ENCODE data around the gene POLR3A.
"Not testable (repeated sequence)": the region's sequence is repeated elsewhere in the genome, so short reads cannot be mapped to it uniquely, and the experiment has no call there.

The POLR3A gene

GRCh38 chr10:78029269-78030226, at the start of gene POLR3A:
Gene POLR3A (minus strand): TSS chr10:78029515. CDS start chr10:78029407, 108 bp downstream.
- H3K9me2 ChIP-seq (replicated peaks; ENCODE audit: insufficient read depth, low read length), result no peaks in the 10 kb centered on the region
- H3K27me3 ChIP-seq (ENCODE audit: low read length), result no peaks in the 10 kb centered on the region
- peaks cover 14% of the 10 kb centered on the region for H3K36me3 ChIP-seq (ENCODE audit: low read length)
- H3K9me3 ChIP-seq (ENCODE audit: insufficient read depth, low read length), result no peaks in the 10 kb centered on the region
- peaks cover 4% of the 10 kb centered on the region; the same call in 1 of the 2 replicates for H3F3A ChIP-seq (ENCODE audit: insufficient read depth)
- H3K9ac ChIP-seq (ENCODE audit: low read length), result peak within 1 kb of the TSS; percentile 98
- H3K27ac ChIP-seq (ENCODE audit: low read depth, low read length), result peak within 1 kb of the TSS; percentile 69
- peak within 1 kb of the TSS; percentile 78 for H2AFZ ChIP-seq (ENCODE audit: low read depth, low read length, severe bottlenecking)
- TF ChIP-seq, protein P1, sequence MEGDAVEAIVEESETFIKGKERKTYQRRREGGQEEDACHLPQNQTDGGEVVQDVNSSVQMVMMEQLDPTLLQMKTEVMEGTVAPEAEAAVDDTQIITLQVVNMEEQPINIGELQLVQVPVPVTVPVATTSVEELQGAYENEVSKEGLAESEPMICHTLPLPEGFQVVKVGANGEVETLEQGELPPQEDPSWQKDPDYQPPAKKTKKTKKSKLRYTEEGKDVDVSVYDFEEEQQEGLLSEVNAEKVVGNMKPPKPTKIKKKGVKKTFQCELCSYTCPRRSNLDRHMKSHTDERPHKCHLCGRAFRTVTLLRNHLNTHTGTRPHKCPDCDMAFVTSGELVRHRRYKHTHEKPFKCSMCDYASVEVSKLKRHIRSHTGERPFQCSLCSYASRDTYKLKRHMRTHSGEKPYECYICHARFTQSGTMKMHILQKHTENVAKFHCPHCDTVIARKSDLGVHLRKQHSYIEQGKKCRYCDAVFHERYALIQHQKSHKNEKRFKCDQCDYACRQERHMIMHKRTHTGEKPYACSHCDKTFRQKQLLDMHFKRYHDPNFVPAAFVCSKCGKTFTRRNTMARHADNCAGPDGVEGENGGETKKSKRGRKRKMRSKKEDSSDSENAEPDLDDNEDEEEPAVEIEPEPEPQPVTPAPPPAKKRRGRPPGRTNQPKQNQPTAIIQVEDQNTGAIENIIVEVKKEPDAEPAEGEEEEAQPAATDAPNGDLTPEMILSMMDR (IDR thresholded peaks at IDR 0.05; ENCODE audit: insufficient read depth, low read length, poor library complexity, severe bottlenecking), result no peak
- no peak for TF ChIP-seq EZH2phosphoT487 (conservative IDR thresholded peaks at IDR 0.05; ENCODE audit: low read length)
- H3K4me2 ChIP-seq (ENCODE audit: low read depth, low read length, poor library complexity, severe bottlenecking), result peak within 1 kb of the TSS; percentile 84
- H3K4me3 ChIP-seq (ENCODE audit: insufficient read depth, low read length, poor library complexity, severe bottlenecking), result peak within 1 kb of the TSS; percentile 98
- H3K79me2 ChIP-seq (ENCODE audit: insufficient read depth, low read length), result peaks cover 38% of the 10 kb centered on the region
- no peaks in the 10 kb centered on the region for H4K20me1 ChIP-seq (ENCODE audit: low read depth, low read length)

DNA sequence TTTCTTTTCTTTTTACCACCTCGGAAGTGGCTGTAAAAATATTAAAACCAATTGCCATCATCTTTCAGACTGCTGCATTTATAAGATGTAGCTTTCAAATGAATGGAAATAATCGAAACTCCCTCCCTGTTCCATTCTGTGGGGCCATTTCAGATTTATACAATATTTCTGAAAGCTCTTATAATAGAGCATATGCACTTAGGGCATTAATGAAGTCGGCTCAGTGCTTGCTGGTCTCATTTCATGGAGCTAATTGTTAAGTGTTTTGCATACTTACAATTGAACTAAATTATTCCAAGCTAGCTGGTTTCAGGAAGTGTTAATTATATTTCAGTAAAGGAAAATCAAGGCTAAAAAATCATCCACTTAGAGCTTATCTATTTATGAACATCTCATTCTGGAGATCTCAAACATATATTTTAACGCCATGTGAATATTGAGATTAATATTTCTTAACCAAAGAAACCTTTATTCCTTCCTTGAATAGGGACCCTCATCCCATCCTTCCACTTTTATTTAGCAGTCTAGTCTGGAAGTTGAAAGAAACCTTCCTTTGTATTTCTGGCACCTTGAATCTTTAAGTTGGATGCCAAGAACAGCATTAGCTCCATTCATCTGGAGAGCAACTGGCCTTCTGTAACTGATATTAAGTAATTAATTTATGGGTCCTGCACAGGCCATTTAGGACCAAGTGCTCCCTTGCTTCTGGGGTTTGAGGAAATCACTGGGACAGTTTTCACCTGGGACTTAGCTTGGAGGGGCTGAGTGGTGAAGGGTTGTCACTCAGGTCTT, 49.4 kb upstream of the POLR3A start:
- H3K36me3 ChIP-seq (ENCODE audit: low read length), result no peaks in the 10 kb centered on the region
- no peaks in the 10 kb centered on the region for H3K9me2 ChIP-seq (replicated peaks; ENCODE audit: insufficient read depth, low read length)
- H2AFZ ChIP-seq (ENCODE audit: low read depth, low read length, severe bottlenecking), result no peak overlapping the region
- no peak overlapping the region for H3K9ac ChIP-seq (ENCODE audit: low read length)
- H3K4me2 ChIP-seq (ENCODE audit: low read depth, low read length, poor library complexity, severe bottlenecking), result no peak overlapping the region
- no peak overlapping the region for H3K4me3 ChIP-seq (ENCODE audit: insufficient read depth, low read length, poor library complexity, severe bottlenecking)
- TF ChIP-seq, protein P1 (IDR thresholded peaks at IDR 0.05; ENCODE audit: insufficient read depth, low read length, poor library complexity, severe bottlenecking), result no peak
- TF ChIP-seq EZH2phosphoT487 (conservative IDR thresholded peaks at IDR 0.05; ENCODE audit: low read length), result no peak
- H3K79me2 ChIP-seq (ENCODE audit: insufficient read depth, low read length), result no peaks in the 10 kb centered on the region
- no peaks in the 10 kb centered on the region for H4K20me1 ChIP-seq (ENCODE audit: low read depth, low read length)
- no peaks in the 10 kb centered on the region for H3F3A ChIP-seq (ENCODE audit: insufficient read depth)
- H3K27ac ChIP-seq (ENCODE audit: low read depth, low read length), result no peak overlapping the region
- no peaks in the 10 kb centered on the region for H3K27me3 ChIP-seq (ENCODE audit: low read length)
- H3K9me3 ChIP-seq (ENCODE audit: insufficient read depth, low read length), result no peaks in the 10 kb centered on the region

DNA sequence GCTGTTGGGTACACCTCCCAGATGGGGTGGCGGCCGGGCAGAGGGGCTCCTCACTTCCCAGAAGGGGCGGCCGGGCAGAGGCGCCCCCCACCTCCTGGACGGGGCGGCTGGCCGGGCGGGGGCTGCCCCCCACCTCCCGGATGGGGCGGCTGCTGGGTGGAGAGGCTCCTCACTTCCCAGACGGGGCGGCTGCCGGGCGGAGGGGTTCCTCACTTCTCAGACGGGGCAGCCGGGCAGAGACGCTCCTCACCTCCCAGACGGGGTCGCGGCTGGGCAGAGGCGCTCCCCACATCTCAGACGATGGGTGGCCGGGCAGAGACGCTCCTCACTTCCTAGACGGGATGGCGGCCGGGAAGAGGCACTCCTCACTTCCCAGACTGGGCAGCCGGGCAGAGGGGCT, 46.5 kb upstream of the POLR3A start:
- not testable (repeated sequence) for H3K9me2 ChIP-seq (replicated peaks; ENCODE audit: insufficient read depth, low read length); H2AFZ ChIP-seq (ENCODE audit: low read depth, low read length, severe bottlenecking); H3K9me3 ChIP-seq (ENCODE audit: insufficient read depth, low read length); H3F3A ChIP-seq (ENCODE audit: insufficient read depth); H3K36me3 ChIP-seq (ENCODE audit: low read length); H3K27ac ChIP-seq (ENCODE audit: low read depth, low read length); H4K20me1 ChIP-seq (ENCODE audit: low read depth, low read length); H3K4me2 ChIP-seq (ENCODE audit: low read depth, low read length, poor library complexity, severe bottlenecking); H3K9ac ChIP-seq (ENCODE audit: low read length); H3K27me3 ChIP-seq (ENCODE audit: low read length); H3K4me3 ChIP-seq (ENCODE audit: insufficient read depth, low read length, poor library complexity, severe bottlenecking); H3K79me2 ChIP-seq (ENCODE audit: insufficient read depth, low read length)

Data from SU-DHL-6 (cell line).